GM13976 (cell line): ENCODE measurements around the gene SLC51A.

Experiments used
- DNase-seq: peaks from one replicate; pipeline ENCODE4 v3.0.0; 2012; ENCODE audit warnings: low spot score
- in situ Hi-C: fragments of 300-500 bp; cut with MboI; formaldehyde crosslinking; loops from one replicate; pipeline ENCODE4 v1.12.0; 2022; ENCODE audit warnings: low sequenced_read_pairs, mixed read lengths, inconsistent platforms; ENCODE audit not compliant: unreplicated experiment
- TF ChIP-seq, protein P1 (sequence below): IDR thresholded peaks from 2 replicates; pipeline ENCODE4 v1.5.1; 2012; ENCODE audit warnings: borderline replicate concordance, mild to moderate bottlenecking; ENCODE audit not compliant: insufficient read depth; ENCODE audit errors: extremely low read depth, missing control alignments, control extremely low read depth

Gene SLC51A

DNA sequence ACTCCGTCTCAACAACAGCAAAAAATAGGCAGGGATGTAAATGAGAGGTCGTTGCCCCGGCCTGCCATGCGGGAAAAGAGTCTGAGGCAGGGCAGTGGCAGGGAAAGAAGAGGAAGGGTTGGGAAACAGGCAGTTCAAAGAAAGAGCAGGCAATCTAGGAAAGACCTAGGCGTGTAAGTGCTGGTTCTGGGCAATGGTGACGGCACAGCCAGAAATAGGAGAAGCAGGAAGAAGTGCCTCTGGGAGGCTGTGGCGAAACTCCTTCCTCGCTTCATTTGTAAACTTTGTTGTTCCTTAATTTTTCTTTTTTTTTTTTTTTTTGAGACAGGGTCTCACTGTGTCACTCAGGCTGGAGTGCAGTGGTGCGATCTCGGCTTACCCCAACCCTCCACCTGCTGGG, 4.3 kb downstream of the SLC51A start:
- in situ Hi-C loops: no loop called here
- DNase-seq: no peak
- TF ChIP-seq, protein P1, sequence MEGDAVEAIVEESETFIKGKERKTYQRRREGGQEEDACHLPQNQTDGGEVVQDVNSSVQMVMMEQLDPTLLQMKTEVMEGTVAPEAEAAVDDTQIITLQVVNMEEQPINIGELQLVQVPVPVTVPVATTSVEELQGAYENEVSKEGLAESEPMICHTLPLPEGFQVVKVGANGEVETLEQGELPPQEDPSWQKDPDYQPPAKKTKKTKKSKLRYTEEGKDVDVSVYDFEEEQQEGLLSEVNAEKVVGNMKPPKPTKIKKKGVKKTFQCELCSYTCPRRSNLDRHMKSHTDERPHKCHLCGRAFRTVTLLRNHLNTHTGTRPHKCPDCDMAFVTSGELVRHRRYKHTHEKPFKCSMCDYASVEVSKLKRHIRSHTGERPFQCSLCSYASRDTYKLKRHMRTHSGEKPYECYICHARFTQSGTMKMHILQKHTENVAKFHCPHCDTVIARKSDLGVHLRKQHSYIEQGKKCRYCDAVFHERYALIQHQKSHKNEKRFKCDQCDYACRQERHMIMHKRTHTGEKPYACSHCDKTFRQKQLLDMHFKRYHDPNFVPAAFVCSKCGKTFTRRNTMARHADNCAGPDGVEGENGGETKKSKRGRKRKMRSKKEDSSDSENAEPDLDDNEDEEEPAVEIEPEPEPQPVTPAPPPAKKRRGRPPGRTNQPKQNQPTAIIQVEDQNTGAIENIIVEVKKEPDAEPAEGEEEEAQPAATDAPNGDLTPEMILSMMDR: no peak

DNA sequence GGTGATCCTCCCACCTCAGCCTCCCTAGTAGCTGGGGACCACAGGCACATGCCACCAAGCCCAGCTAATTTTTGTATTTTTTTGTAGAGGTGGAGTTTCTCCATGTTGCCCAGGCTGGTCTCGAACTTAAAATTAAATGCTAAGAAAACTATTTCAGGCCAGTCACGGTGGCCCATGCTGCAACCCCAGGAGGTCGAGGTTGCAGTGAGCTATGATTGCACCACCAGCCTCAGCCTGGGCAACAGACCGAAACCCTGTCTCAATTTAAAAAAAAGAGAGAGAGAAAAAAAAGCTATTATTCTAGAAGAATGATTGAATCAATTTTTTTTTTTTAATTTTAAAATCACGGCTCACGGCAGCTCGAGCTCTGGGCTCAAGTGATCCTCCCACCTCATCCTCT, 4.7 kb downstream of the SLC51A start:
- TF ChIP-seq, protein P1: no peak
- in situ Hi-C loops: no loop called here
- DNase-seq: no peak

DNA sequence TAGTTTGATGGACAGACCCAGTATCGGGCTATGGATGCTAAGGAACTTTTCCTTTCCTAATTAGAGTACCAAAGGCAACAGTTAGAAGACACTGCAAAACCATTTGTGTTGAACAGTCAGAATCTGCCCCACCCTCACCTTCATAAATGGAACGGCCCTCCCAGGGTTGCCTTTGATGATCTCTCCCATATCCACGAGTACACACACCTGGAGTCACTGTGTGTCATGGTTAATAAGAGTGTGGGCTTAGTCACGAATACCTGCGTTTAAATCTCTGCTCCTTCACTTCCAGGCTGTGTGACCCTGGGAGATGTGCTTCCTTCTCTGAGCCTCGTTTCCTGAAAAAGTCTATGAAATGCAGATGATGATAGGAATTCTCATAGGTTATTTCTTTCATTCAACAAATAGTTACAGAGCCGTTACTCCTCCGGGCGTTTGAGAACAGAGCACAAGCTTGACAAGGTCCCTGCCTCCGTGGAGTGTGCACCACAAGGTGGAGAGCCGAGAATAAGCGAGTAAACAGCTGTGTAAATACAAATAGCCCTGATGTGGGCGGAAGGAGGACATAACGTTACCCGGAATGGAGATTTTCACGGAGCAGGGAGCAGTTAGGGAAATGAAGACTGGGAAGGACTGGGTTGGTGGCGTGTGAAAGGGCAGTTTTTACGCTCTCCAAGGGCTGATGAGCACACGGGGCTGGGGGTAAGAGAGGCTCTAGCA, 6.7 kb downstream of the SLC51A start:
- in situ Hi-C loops: no loop called here
- TF ChIP-seq, protein P1: no peak
- DNase-seq: no peak

DNA sequence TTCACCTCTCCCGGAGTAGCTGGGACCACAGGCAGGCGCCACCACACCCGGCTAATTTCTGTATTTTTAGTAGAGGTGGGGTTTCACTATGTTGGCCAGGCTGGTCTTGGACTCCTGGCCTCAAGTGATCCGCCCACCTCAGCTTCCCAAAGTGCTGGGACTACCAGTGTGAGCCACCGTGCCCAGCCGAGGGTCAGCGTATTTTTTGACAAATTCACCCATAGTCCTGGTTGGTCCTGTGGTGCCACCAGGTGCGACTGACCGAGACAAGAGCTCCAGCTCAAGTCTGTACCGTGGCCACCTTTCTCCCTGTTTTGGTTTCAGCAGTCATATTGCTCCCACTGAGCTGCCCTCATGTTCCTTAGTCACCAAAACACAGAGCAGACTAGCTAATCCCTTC, 8.8 kb downstream of the SLC51A start:
- TF ChIP-seq, protein P1: no peak
- in situ Hi-C loops: no loop called here
- no peak for DNase-seq

DNA sequence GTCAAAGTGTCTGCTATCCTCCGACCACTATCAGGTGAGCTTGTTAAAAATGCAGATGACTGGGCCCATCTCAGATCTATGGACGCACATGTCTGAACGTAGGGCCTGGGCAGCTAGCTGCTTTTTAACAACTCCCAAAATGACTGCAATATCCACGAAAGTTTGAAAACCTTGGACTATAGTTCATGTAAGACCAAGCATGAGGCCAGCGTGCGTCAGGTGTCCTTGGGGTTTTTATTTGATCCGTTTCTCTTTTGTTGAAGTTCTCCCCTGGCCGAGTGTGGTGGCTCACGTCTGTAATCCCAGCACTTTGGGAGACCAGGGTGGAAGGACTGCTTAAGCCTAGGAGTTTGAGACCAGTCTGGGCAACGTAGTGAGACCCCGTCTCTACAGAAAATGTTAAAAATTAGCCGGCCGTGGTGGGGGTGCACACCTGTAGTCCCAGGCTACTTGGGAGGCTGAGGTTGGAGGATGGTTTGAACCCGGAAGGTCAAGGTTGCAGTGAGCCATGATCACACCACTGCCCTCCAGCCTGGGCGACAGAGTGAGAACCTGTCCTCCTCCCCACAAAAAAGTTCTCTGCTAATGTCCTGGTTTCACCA, 9.5 kb downstream of the SLC51A start:
- DNase-seq: no peak
- TF ChIP-seq, protein P1: no peak
- in situ Hi-C loops: no loop called here

DNA sequence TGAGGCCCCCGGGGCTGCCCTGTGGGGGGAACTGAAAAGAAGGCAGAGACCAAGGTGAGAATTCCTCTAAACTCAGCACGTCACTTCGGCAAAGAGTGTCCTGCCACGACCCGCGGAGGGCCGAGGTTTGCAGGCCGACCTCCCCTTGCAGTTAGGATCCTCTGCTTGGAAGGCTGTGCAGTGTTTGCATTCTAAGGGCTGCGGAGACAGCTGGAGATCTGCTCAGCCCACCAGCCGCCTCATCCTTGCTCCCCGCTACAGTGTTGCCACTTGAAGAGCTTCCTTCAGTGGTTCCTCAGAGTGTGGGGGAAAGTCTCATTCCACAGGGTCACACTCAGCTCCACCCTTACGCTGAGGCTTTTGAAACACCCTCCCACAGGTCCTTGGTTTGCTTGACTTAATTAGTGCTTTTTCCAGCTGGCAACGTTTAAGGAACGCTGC, 10.8 kb downstream of the SLC51A start:
- TF ChIP-seq, protein P1: no peak
- in situ Hi-C loops: no loop called here
- no peak for DNase-seq
